ENCODE results near the gene SMTN.
"Not testable (repeated sequence)": the region's sequence is repeated elsewhere in the genome, so short reads cannot be mapped to it uniquely, and the experiment has no call there.

Gene SMTN

GRCh38 chr22:31080848-31081649, at the start of gene SMTN:
SMTN (plus strand) TSS chr22:31081318; CDS start chr22:31083259, 1,941 bp downstream.
- DNase-seq, result peak; percentile 89

- no peak for DNase-seq
Measured at GRCh38 chr22:31036671-31037550, 44.2 kb upstream of the SMTN start.

GRCh38 chr22:31038686-31039085, 42.4 kb upstream of the SMTN start:
- DNase-seq, result no peak

GRCh38 chr22:31039393-31039792, 41.7 kb upstream of the SMTN start:
- no peak for DNase-seq

GRCh38 chr22:31040542-31041398, 40.3 kb upstream of the SMTN start:
- no peak for DNase-seq

GRCh38 chr22:31044262-31044861, 36.8 kb upstream of the SMTN start:
- no peak for DNase-seq

GRCh38 chr22:31045900-31046538, 35.1 kb upstream of the SMTN start:
- DNase-seq, result no peak

- no peak for DNase-seq
Measured at GRCh38 chr22:31046539-31047226, 34.4 kb upstream of the SMTN start.

GRCh38 chr22:31048570-31048969, 32.5 kb upstream of the SMTN start:
- no peak for DNase-seq

- no peak for DNase-seq
Measured at GRCh38 chr22:31049815-31050420, 31.2 kb upstream of the SMTN start.

GRCh38 chr22:31055117-31055634, 25.9 kb upstream of the SMTN start:
- DNase-seq, result no peak

GRCh38 chr22:31055635-31056159, 25.4 kb upstream of the SMTN start:
- DNase-seq, result no peak

GRCh38 chr22:31056986-31057599, 24.0 kb upstream of the SMTN start:
- no peak for DNase-seq

GRCh38 chr22:31059663-31060062, 21.5 kb upstream of the SMTN start:
- not testable (repeated sequence) for DNase-seq

GRCh38 chr22:31062566-31063230, 18.4 kb upstream of the SMTN start:
- no peak for DNase-seq

GRCh38 chr22:31064369-31064768, 16.7 kb upstream of the SMTN start:
- no peak for DNase-seq

GRCh38 chr22:31068970-31069369, 12.1 kb upstream of the SMTN start:
- DNase-seq, result no peak

GRCh38 chr22:31069691-31070314, 11.3 kb upstream of the SMTN start:
- not testable (repeated sequence) for DNase-seq

GRCh38 chr22:31073125-31073524, 8.0 kb upstream of the SMTN start:
- DNase-seq, result not testable (repeated sequence)

Measured in stimulated activated CD4-positive, alpha-beta T cell treated with anti-CD3 and anti-CD28 coated beads, Interleukin-4, amount 100 ng/mL, for 24 hours (primary cell).